ENCODE measurements around the gene BRIP1.

Gene BRIP1

DNA sequence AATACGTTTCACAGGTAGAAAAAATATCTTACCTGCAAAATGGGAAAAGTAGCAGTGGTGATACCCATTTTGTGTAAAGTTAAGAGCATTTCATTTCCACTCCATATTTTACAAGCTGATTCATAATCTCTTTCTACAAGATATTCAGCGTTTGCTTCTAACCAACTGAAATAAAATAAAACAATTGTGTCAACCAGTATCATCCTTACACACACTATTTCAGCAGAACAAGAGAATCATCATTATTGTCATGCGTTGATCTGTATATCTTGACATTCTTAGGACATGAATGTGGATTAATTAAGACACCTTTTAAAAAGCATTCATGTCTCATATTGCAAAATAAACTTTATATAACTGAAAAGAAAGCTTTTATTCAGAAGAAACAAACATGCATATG lies 69.8 kb downstream of the BRIP1 start:
- DNase-seq (ENCODE audit: low read depth): no peak
- no peak for TF ChIP-seq CTCF (conservative IDR thresholded peaks at IDR 0.05; ENCODE audit: low read length)
- no peak overlapping the region for H3K4me3 ChIP-seq (ENCODE audit: low read length)

DNA sequence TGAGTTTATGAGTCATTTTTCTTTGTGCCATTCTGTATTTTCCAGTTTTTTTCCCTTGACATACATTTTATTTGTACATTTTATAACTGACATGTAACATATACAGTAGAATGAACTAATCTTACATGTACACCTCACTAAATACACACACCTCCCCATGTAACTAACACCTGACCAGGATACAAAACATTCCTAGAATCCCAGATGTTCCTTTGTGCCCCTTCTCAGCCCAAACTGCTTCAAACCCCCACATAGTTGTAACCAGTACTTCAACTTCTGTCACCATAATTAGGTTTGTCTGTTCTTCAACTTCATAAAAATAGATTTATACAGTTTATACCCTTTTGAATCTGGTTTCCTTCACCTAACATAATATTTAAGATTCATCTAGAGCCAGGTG lies 73.5 kb downstream of the BRIP1 start:
- TF ChIP-seq CTCF (conservative IDR thresholded peaks at IDR 0.05; ENCODE audit: low read length): no peak
- no peak for DNase-seq (ENCODE audit: low read depth)
- H3K4me3 ChIP-seq (ENCODE audit: low read length): no peak overlapping the region

DNA sequence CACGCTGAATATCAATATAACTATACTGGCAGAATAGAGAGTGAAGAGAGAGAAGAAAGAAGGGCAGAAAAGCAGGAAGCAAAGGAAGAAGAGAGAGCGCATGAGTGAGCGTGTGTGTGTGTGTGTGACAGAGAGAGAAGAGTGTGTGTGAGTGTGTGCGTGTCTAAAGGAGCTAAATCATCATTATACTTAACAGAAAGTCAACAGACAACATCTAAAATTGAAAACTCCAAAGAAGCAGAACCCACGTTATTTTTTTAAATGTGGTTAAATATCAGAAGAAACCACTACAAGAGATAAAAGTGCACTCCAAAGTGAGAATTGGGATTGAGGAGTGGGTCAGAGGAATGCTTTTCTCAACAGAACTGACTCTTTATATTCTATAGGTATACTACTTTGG lies 77.2 kb downstream of the BRIP1 start:
- H3K4me3 ChIP-seq (ENCODE audit: low read length): no peak overlapping the region
- no peak for DNase-seq (ENCODE audit: low read depth)
- TF ChIP-seq CTCF (conservative IDR thresholded peaks at IDR 0.05; ENCODE audit: low read length): no peak

DNA sequence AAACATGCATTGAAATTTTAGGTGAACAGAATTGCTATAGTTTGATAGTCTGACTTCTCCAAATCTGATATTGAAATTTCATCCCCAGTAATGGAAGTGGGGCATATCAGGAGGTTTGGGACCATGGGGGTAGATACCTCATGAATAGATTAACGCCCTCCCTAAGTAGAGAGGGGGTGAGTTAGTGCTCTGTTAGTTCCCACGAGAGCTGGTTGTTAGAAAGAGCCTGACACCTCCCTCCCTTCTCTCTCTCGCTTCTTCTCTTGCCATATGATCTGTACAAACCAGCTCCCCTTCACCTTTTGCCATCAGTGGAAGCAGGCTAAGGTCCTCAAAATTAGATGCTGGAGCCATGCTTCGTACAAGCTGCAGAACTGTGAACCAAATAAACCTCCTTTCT lies 78.8 kb downstream of the BRIP1 start:
- no peak overlapping the region for H3K4me3 ChIP-seq (ENCODE audit: low read length)
- DNase-seq (ENCODE audit: low read depth): no peak
- no peak for TF ChIP-seq CTCF (conservative IDR thresholded peaks at IDR 0.05; ENCODE audit: low read length)

GRCh38 chr17:61783556-61784304 lies 79.6 kb downstream of the BRIP1 start:
- no peak for DNase-seq (ENCODE audit: low read depth)
- no peak for TF ChIP-seq CTCF (conservative IDR thresholded peaks at IDR 0.05; ENCODE audit: low read length)
- H3K4me3 ChIP-seq (ENCODE audit: low read length): no peak overlapping the region

DNA sequence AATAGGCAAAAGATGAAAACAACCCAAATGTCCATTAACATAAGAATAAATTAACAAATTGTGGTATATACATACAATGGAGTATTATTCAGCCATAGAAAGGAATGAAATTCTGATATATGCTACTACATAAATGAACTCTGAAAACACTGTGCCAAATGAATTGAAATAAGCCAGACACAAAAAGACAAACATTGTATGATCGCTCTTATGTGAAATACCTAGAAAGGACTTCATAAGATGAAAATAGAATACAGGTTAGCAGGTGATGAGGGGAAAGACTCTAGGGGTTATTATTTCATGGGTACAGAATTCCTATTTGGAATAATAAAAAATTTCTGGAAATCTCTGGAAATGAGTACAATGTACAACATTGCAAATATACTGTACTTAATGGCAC lies 80.2 kb downstream of the BRIP1 start:
- no peak overlapping the region for H3K4me3 ChIP-seq (ENCODE audit: low read length)
- TF ChIP-seq CTCF (conservative IDR thresholded peaks at IDR 0.05; ENCODE audit: low read length): no peak
- no peak for DNase-seq (ENCODE audit: low read depth)

DNA sequence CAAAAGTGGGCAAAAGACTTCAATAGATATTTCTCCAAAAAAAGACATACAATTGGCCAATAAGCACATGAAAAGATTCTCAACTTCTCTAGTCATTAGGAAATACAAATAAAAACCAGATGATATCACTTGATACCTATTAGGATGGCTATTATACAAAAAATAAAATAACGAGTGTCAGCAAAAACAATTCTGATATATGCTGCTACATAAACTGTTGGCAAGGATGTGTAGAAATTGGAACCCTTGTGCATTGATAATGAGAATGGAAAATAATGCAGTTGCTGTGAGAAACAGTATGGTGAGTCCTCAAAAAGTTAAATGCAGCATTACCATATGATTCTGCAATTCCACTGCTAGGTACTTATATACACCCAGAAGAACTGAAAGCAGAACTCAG lies 80.6 kb downstream of the BRIP1 start:
- H3K4me3 ChIP-seq (ENCODE audit: low read length): no peak overlapping the region
- no peak for TF ChIP-seq CTCF (conservative IDR thresholded peaks at IDR 0.05; ENCODE audit: low read length)
- DNase-seq (ENCODE audit: low read depth): no peak
